HG03064 (cell line): ENCODE measurements around the gene TIMMDC1.
"Not testable (repeated sequence)": the region's sequence is repeated elsewhere in the genome, so short reads cannot be mapped to it uniquely, and the experiment has no call there.

ENCODE experiments used
- ATAC-seq: cut with Tn5 transposase; IDR thresholded peaks from one replicate; pipeline ENCODE4 v1.9.1; 2021; ENCODE audit warnings: low read depth; ENCODE audit not compliant: unreplicated experiment

The TIMMDC1 gene

DNA sequence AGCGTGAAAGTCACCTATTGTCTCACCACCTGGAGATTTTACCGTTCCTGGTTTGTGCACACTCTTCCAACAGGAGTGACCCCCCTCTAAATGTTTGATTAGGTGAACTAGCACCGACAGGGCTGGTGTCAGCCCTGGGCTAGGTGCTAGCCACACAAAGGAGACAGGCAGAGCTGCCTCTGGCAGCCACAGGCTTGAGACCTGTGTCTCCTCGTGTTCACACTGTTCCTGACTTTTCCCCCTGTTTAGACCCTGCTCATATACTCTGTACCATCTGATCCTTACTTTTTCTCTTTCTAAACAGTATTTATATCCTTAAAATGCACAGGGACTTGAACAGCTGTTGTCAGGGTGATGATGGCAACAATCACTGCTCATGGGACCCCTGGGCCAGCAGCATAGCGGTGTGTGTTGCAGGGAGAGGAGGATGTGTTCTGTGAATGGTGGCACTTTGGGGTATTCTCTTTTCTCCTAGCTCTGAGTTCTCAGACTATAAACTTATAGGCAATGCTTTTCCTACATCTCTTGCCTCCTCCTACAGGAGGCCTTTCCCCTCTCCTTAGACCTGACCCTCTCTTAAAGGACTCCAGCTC is 55.6 kb downstream of the TIMMDC1 start:
- ATAC-seq = no peak

- no peak for ATAC-seq
Measured at GRCh38 chr3:119555309-119555735, 57.0 kb downstream of the TIMMDC1 start.

- ATAC-seq = no peak
Measured at GRCh38 chr3:119555929-119556328, 57.6 kb downstream of the TIMMDC1 start.

DNA sequence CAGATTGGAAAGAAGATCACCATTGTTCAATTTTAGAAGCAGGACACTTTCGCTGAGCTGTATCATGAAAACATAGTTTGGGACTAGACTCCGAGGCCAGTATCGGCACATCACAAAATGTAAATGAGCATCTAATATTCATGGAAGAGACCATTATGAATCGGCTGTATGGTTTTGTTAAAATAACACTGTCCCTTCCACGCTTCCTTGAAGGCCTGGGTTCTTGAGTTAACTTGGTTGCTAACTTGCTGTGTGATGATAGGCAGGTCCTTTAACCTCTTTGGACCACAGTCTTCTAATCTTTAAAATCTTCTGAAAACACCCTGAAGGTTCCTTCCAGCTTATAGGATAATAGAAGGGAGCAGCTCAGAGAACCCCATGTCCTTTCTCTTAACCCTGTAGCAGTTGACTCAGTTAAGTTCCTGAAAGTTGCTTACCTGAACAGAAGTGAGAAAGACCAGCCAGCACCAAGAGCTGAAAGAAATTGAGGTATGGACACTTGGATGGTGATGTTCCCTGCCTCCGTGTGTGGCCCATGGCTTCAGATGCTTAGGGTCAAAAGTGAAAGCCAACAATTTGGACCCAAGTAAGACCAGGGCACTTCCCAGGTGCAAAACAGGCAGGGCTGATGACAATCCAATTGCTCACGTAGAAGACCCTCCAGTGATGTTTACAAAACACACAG is 59.0 kb downstream of the TIMMDC1 start:
- ATAC-seq = no peak

- ATAC-seq = no peak
Measured at GRCh38 chr3:119557877-119558269, 59.5 kb downstream of the TIMMDC1 start.

DNA sequence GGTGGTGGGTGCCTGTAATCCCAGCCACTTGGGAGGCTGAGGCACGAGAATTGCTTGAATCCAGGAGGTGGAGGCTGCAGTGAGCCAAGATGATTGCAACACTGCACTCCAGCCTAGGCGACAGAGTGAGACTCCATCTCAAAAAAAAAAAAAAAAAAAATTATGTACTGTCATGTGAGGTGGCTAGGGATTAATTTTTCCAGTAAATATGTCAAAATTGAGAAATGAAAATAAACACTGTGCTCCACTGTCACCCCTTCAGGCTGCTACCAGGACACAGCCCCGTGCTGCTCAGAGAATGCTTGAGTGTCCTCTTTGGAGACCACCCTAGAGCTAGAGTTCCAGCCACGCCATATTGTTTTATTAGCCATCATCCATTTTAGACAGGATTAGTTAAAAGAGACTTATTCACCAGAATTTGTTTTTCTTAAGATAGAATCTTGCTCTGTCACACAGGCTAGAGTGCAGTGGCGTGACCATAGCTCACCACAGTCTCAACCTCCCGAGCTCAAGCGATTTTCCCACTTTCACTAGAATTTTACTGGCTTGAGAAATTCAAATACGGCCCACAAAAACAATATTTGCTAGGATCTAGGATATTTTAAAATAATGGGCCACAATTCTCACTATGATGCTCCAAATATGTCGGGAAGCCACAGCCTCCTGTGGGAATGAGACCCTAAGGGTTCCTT is 60.4 kb downstream of the TIMMDC1 start:
- ATAC-seq = no peak

- ATAC-seq = peak; percentile 44
Measured at GRCh38 chr3:119559441-119559963, 61.2 kb downstream of the TIMMDC1 start, which contains the start of gene CD80. Gene CD80, minus strand, starts transcription at chr3:119559614. Its CDS starts 1,886 bp downstream, at chr3:119557728.

DNA sequence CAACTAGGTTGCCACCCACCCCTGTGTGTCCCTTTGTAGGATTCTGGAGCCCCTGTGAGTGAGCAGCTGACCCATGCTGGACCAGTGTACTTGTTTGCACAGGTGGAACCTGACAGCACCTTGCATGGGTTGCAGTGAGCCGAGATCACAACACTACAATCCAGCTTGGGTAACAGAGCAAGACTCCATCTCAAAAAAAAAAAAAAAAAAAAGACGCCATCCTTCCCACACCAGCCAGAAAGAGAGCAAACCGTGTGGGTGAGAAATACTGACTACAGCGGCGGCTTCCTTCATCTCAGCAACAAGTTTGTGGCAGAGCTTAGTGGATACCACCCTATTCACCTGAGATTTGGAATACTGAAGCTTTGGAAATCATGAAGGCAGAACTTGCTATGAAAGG is 61.8 kb downstream of the TIMMDC1 start:
- ATAC-seq = no peak

DNA sequence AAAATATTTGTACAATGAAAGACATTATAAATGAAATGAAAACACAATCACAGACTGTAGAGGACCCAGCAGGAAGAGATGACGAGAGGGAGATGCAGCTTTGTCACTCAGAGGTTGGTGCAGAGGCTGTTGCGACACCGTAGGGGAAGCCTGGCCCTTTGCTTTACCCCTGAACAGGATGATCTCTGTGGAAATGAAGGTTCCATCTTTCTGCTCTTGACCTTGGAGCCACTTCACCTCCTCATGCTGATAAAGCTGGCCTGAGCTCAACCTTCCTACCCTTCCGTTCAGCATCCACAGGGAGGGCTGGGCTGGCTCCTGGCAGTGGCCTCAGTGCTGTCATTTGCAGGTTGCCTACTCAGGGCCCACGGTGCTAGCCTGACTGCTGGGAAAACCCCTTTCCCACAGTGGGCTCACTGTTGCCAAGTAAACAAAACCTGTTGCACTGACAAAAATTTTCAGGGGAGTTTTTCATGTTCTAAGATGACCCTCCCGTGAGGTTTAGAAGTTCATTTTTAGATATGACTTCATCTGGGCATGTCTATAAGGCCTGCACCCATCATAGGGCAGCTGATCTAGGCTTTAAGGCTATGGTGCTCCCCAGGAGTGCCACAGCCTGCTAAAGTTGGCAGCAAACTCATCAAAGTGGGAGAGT is 64.1 kb downstream of the TIMMDC1 start:
- ATAC-seq = peak; percentile 64

DNA sequence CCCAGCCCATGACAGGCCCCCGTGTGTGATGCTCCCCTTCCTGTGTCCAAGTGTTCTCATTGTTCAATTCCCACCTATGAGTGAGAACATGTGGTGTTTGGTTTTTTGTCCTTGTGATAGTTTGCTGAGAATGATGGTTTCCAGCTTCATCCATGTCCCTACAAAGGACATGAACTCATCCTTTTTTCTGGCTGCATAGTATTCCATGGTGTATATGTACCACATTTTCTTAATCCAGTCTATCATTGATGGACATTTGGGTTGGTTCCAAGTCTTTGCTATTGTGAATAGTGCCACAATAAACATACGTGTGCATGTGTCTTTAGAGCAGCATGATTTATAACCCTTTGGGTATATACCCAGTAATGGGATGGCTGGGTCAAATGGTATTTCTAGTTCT is 65.0 kb downstream of the TIMMDC1 start:
- ATAC-seq = not testable (repeated sequence)

DNA sequence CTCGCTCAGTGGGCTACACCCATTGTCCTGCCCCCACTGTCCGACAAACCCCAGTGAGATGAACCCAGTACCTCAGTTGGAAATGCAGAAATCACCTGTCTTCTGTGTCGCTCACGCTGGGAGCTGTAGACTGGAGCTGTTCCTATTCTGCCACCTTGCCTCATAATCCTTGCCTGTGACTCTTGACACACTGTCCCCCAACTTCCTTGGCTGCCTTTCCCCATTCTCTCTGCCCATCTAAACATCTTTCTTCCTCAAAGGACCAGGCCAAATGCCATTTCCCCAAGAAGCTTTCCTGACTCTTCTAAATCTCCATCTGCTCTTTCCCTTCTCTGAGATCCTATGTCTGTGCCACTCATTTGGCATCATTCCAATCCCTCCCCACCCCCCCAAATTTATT is 70.8 kb downstream of the TIMMDC1 start:
- ATAC-seq = no peak

- ATAC-seq = no peak
Measured at GRCh38 chr3:119570229-119570628, 71.9 kb downstream of the TIMMDC1 start.

GRCh38 chr3:119571230-119571629 is 72.9 kb downstream of the TIMMDC1 start:
- no peak for ATAC-seq

DNA sequence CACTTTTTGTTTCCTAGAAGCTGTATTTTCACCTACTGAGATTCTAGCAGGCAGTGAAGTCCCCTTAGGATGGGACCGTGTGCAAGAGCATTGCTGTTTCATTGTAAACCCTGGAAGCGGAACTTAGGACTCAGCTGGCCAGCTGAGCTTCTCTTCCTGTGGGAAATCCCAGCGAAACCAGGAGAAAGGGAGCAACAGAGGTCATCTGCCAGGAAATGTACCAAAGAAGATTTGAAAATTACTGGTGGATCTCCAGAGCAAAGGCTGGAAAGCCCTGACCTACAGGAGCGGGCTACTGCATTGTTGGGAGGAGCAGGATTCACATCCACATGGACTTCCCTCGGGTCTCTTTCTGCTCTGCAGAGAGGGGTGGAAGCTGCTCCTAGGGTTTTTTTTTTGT is 73.3 kb downstream of the TIMMDC1 start:
- ATAC-seq = no peak
